ENCODE results near the gene GABRA5. TPM values are rescaled to one million over a fixed set of nuclear protein-coding genes. Genes with fewer than 3 reads are reported as not detected.

GABRA5 gene
- polyA plus RNA-seq, 3 donors = not detected

- no peaks in the 10 kb centered on the region for H3K9me3 ChIP-seq (replicated peaks in 1 of 2; ENCODE audit: control insufficient read depth in 1 of 2, insufficient read depth in 1 of 2, low read length in 2 of 2)
- Mint-ChIP-seq H3K4me1 (no peaks in the 10 kb centered on the region), H3K9me3 (peaks cover 0 to 6% (median 0%) of the 10 kb centered on the region in 7 donors), H3K4me3 (no peak overlapping the region), H3K27me3 (ENCODE audit: low read depth in 3 of 3) (peaks cover 0 to 2% (median 0%) of the 10 kb centered on the region in 3 donors), H3K36me3 (no peaks in the 10 kb centered on the region), H3K27ac (no peak overlapping the region)
- no peaks in the 10 kb centered on the region for H3K79me2 ChIP-seq (ENCODE audit: insufficient read depth, low read length)
- no peaks in the 10 kb centered on the region for H3K4me1 ChIP-seq (ENCODE audit: control insufficient read depth in 1 of 2, insufficient read depth in 2 of 2, low read length in 2 of 2)
- H3K9ac ChIP-seq (ENCODE audit: insufficient read depth, low read length, poor library complexity, severe bottlenecking) = no peak overlapping the region
- no peaks in the 10 kb centered on the region for H3K36me3 ChIP-seq (replicated peaks in 1 of 2; ENCODE audit: control insufficient read depth in 1 of 2, insufficient read depth in 2 of 2, low read length in 2 of 2)
- no peak for DNase-seq
- H3K27ac ChIP-seq (ENCODE audit: low read depth in 1 of 2, low read length in 2 of 2) = no peak overlapping the region
- no peaks in the 10 kb centered on the region for H4K20me1 ChIP-seq (ENCODE audit: insufficient read depth, low read length)
- no peaks in the 10 kb centered on the region for H3K27me3 ChIP-seq (ENCODE audit: control insufficient read depth in 2 of 2, insufficient read depth in 2 of 2, low read length in 2 of 2)
- no peak for TF ChIP-seq CTCF (IDR thresholded peaks at IDR 0.05)
- no peak overlapping the region for H2AFZ ChIP-seq (ENCODE audit: insufficient read depth, low read depth, low read length, poor library complexity, severe bottlenecking)
- intact Hi-C loops (cut with micrococcal nuclease) = no loop called here
- H3K4me2 ChIP-seq (replicated peaks; ENCODE audit: extremely low read depth, low read length, poor library complexity, severe bottlenecking) = no peak overlapping the region
- H3K4me3 ChIP-seq (replicated peaks in 1 of 3; ENCODE audit: low read depth in 2 of 3, low read length in 3 of 3) = no peak overlapping the region
- WGBS (ENCODE audit: insufficient coverage) = 86% methylated on average over 13 of the region's 13 CpGs
Measured at GRCh38 chr15:26945046-26945445, 78.2 kb downstream of the GABRA5 start.

GRCh38 chr15:26950001-26950400, 83.1 kb downstream of the GABRA5 start:
- intact Hi-C loops (cut with micrococcal nuclease) = no loop called here
- peaks cover 0 to 12% (median 3%) of the 10 kb centered on the region in 7 donors for H3K9me3 Mint-ChIP-seq
- H3K4me1 Mint-ChIP-seq = no peaks in the 10 kb centered on the region
- no peak overlapping the region for H3K4me2 ChIP-seq (replicated peaks; ENCODE audit: extremely low read depth, low read length, poor library complexity, severe bottlenecking)
- H3K9me3 ChIP-seq (replicated peaks in 1 of 2; ENCODE audit: control insufficient read depth in 1 of 2, insufficient read depth in 1 of 2, low read length in 2 of 2) = peaks cover 0 to 8% of the 10 kb centered on the region in 2 donors
- no peaks in the 10 kb centered on the region for H3K4me1 ChIP-seq (ENCODE audit: control insufficient read depth in 1 of 2, insufficient read depth in 2 of 2, low read length in 2 of 2)
- 100% methylated on average over 1 of the region's 2 CpGs for WGBS (ENCODE audit: insufficient coverage)
- H3K27me3 Mint-ChIP-seq (ENCODE audit: low read depth in 3 of 3) = no peaks in the 10 kb centered on the region
- no peaks in the 10 kb centered on the region for H3K36me3 Mint-ChIP-seq
- H3K27me3 ChIP-seq (ENCODE audit: control insufficient read depth in 2 of 2, insufficient read depth in 2 of 2, low read length in 2 of 2) = no peaks in the 10 kb centered on the region
- TF ChIP-seq CTCF (IDR thresholded peaks at IDR 0.05) = no peak
- H3K4me3 ChIP-seq (replicated peaks in 1 of 3; ENCODE audit: low read depth in 2 of 3, low read length in 3 of 3) = no peak overlapping the region
- H3K36me3 ChIP-seq (replicated peaks in 1 of 2; ENCODE audit: control insufficient read depth in 1 of 2, insufficient read depth in 2 of 2, low read length in 2 of 2) = no peaks in the 10 kb centered on the region
- H3K4me3 Mint-ChIP-seq = no peak overlapping the region
- no peak overlapping the region for H2AFZ ChIP-seq (ENCODE audit: insufficient read depth, low read depth, low read length, poor library complexity, severe bottlenecking)
- DNase-seq = no peak
- no peaks in the 10 kb centered on the region for H4K20me1 ChIP-seq (ENCODE audit: insufficient read depth, low read length)
- H3K9ac ChIP-seq (ENCODE audit: insufficient read depth, low read length, poor library complexity, severe bottlenecking) = no peak overlapping the region
- no peaks in the 10 kb centered on the region for H3K79me2 ChIP-seq (ENCODE audit: insufficient read depth, low read length)
- H3K27ac ChIP-seq (ENCODE audit: low read depth in 1 of 2, low read length in 2 of 2) = no peak overlapping the region
- H3K27ac Mint-ChIP-seq = no peak overlapping the region
